ENCODE results near the gene ULBP2. TPM values are rescaled to one million over a fixed set of nuclear protein-coding genes. Genes with fewer than 3 reads are reported as not detected.
"Not testable (repeated sequence)": the region's sequence is repeated elsewhere in the genome, so short reads cannot be mapped to it uniquely, and the experiment has no call there.

ULBP2 gene
- total RNA-seq, 2 donors from 2014 or later: 2.8 to 3.7 TPM

GRCh38 chr6:149924933-149925252, 16.9 kb upstream of the ULBP2 start:
- Mint-ChIP-seq H3K4me3 (no peak overlapping the region), H3K27me3 (peaks cover 93% of the 10 kb centered on the region), H3K36me3 (ENCODE audit: low read depth) (peaks cover 13% of the 10 kb centered on the region), H3K27ac (no peak overlapping the region), H3K4me1 (peaks cover 29% of the 10 kb centered on the region)
- ATAC-seq: no peak
- no peak for DNase-seq
- H3K9me3 ChIP-seq (ENCODE audit: control insufficient read depth, low read length, poor library complexity, severe bottlenecking): no peaks in the 10 kb centered on the region

DNA sequence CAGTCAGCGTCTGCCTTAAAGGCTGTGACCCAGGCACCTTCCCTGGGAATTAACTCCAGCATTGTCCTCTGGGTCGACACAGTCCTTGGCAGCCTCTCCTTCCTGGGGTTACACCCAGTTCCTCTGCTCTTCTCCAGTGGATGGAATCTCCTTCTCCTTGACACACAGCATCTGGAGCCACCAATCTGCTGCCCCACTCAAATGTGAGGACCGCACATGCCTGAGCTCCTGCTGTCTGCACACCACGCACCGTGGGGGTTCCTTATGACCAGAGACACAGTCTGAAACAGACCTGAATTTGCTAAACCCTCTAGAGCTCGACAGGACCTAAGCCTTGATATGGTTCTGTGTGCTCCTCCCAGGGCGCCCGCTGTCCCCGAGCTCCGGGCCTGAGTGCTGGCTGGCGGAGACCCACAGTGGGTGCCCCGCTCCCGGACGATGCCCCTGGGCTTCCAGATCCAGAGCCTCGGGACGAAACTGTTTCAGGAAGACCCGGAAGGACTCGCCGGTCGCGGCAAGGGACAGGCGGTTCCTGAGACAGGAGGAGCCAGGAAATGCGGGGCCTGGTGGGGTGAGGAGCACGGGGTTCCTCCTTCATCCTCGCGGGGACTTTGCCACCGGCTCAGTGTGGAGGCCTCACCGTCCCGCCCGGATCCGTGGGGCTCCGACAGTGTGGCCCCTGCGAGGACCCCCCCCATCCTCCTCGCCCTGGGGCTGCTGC, 16.4 kb upstream of the ULBP2 start:
- peaks cover 93% of the 10 kb centered on the region for H3K27me3 Mint-ChIP-seq
- no peak overlapping the region for H3K4me3 Mint-ChIP-seq
- no peaks in the 10 kb centered on the region for H3K9me3 ChIP-seq (ENCODE audit: control insufficient read depth, low read length, poor library complexity, severe bottlenecking)
- H3K4me1 Mint-ChIP-seq: peaks cover 29% of the 10 kb centered on the region
- H3K27ac Mint-ChIP-seq: no peak overlapping the region
- no peak for DNase-seq
- ATAC-seq: no peak
- H3K36me3 Mint-ChIP-seq (ENCODE audit: low read depth): peaks cover 13% of the 10 kb centered on the region

GRCh38 chr6:149925974-149926777, 15.6 kb upstream of the ULBP2 start:
- peaks cover 29% of the 10 kb centered on the region for H3K4me1 Mint-ChIP-seq
- DNase-seq: peak; percentile 52 to 70 (median 55)
- H3K27ac Mint-ChIP-seq: no peak overlapping the region
- H3K27me3 Mint-ChIP-seq: peaks cover 93% of the 10 kb centered on the region
- H3K4me3 Mint-ChIP-seq: peak overlapping the region; percentile 19
- ATAC-seq: peak; percentile 66
- H3K9me3 ChIP-seq (ENCODE audit: control insufficient read depth, low read length, poor library complexity, severe bottlenecking): no peaks in the 10 kb centered on the region
- H3K36me3 Mint-ChIP-seq (ENCODE audit: low read depth): peaks cover 13% of the 10 kb centered on the region

- not testable (repeated sequence) for H3K27ac Mint-ChIP-seq; ATAC-seq; H3K4me3 Mint-ChIP-seq; H3K9me3 ChIP-seq (ENCODE audit: control insufficient read depth, low read length, poor library complexity, severe bottlenecking); DNase-seq
- peaks cover 93% of the 10 kb centered on the region for H3K27me3 Mint-ChIP-seq
- H3K4me1 Mint-ChIP-seq: peaks cover 27% of the 10 kb centered on the region
- peaks cover 13% of the 10 kb centered on the region for H3K36me3 Mint-ChIP-seq (ENCODE audit: low read depth)
Observed at GRCh38 chr6:149927025-149927424, 14.8 kb upstream of the ULBP2 start.

- peak; percentile 29 for ATAC-seq
- no peak overlapping the region for H3K27ac Mint-ChIP-seq
Observed at GRCh38 chr6:149929422-149929821, 12.4 kb upstream of the ULBP2 start.

GRCh38 chr6:149931501-149931900, 10.3 kb upstream of the ULBP2 start:
- ATAC-seq: no peak
- H3K27me3 Mint-ChIP-seq: peaks cover 91% of the 10 kb centered on the region
- H3K4me1 Mint-ChIP-seq: peaks cover 5% of the 10 kb centered on the region
- H3K27ac Mint-ChIP-seq: no peak overlapping the region
- H3K9me3 ChIP-seq (ENCODE audit: control insufficient read depth, low read length, poor library complexity, severe bottlenecking): no peaks in the 10 kb centered on the region
- no peak for DNase-seq
- H3K36me3 Mint-ChIP-seq (ENCODE audit: low read depth): peaks cover 15% of the 10 kb centered on the region
- H3K4me3 Mint-ChIP-seq: no peak overlapping the region

More at GRCh38 chr6:149929422-149929821, 12.4 kb upstream of the ULBP2 start:
- no peaks in the 10 kb centered on the region for H3K9me3 ChIP-seq (ENCODE audit: control insufficient read depth, low read length, poor library complexity, severe bottlenecking)
- Mint-ChIP-seq H3K4me1 (peaks cover 11% of the 10 kb centered on the region), H3K27me3 (peaks cover 88% of the 10 kb centered on the region), H3K36me3 (ENCODE audit: low read depth) (peaks cover 15% of the 10 kb centered on the region), H3K4me3 (no peak overlapping the region)
- DNase-seq: no peak

GRCh38 chr6:149933036-149933435, 8.8 kb upstream of the ULBP2 start:
- Mint-ChIP-seq H3K27me3 (peaks cover 95% of the 10 kb centered on the region), H3K4me3 (no peak overlapping the region), H3K36me3 (ENCODE audit: low read depth) (peaks cover 15% of the 10 kb centered on the region), H3K27ac (no peak overlapping the region), H3K4me1 (peaks cover 7% of the 10 kb centered on the region)
- ATAC-seq: no peak
- DNase-seq: no peak
- no peaks in the 10 kb centered on the region for H3K9me3 ChIP-seq (ENCODE audit: control insufficient read depth, low read length, poor library complexity, severe bottlenecking)

- Mint-ChIP-seq H3K27me3 (peaks cover 95% of the 10 kb centered on the region), H3K4me1 (peaks cover 10% of the 10 kb centered on the region), H3K27ac (no peak overlapping the region), H3K36me3 (ENCODE audit: low read depth) (peaks cover 13% of the 10 kb centered on the region), H3K4me3 (no peak overlapping the region)
- DNase-seq (no peak), ATAC-seq (no peak)
- H3K9me3 ChIP-seq (ENCODE audit: control insufficient read depth, low read length, poor library complexity, severe bottlenecking): no peaks in the 10 kb centered on the region
Observed at GRCh38 chr6:149933461-149933860, 8.4 kb upstream of the ULBP2 start.

DNA sequence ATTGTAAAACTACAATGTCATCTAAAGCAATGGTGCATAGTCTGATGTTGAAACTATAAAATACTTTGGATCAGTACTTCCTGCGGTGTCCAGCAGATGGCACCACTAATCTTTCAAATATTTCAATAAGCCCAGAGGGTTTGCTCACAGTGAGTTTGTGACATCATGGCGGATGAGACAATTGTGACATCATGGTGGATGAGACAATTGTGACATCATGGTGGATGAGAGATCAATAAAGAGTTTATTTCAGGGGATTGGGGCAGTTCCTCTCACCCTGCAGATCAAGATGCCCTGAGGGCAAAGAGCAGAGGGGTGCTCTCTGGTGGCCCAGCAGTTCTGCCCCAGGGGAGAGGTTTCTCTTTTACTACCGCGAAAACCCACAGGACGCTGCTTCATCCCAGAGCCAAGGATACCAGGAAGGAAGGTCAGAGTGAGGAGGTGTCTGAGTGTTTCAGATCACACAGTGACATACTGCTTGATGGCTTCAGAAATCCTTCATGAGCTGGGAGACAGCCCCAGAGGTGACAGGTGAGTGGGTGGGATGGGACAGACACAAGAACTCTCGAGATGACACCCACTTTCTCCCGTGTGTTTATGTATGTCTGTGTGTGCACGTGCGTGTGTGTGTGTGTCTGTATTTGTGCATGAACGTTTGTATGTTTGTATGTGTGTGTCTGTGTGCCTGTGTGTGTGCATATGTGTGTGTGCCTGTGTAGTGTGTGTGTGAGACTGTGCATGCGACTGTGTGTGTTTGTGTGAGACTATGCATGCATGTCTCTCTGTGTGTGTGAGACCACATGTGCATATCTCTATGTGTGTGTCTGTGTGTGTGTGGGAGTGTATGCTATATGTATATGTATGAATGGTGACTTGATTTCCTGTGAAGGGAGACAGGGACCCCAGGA, 7.3 kb upstream of the ULBP2 start:
- ATAC-seq: peak; percentile 47
- peaks cover 95% of the 10 kb centered on the region for H3K27me3 Mint-ChIP-seq

GRCh38 chr6:149935246-149935645, 6.6 kb upstream of the ULBP2 start:
- Mint-ChIP-seq H3K27me3 (peaks cover 95% of the 10 kb centered on the region), H3K36me3 (ENCODE audit: low read depth) (peaks cover 4% of the 10 kb centered on the region), H3K4me1 (peaks cover 16% of the 10 kb centered on the region), H3K27ac (no peak overlapping the region), H3K4me3 (no peak overlapping the region)
- no peak for DNase-seq
- H3K9me3 ChIP-seq (ENCODE audit: control insufficient read depth, low read length, poor library complexity, severe bottlenecking): no peaks in the 10 kb centered on the region
- ATAC-seq: no peak

More for the DNA sequence above, 7.3 kb upstream of the ULBP2 start:
- H3K9me3 ChIP-seq (ENCODE audit: control insufficient read depth, low read length, poor library complexity, severe bottlenecking): no peaks in the 10 kb centered on the region
- H3K36me3 Mint-ChIP-seq (ENCODE audit: low read depth): peaks cover 6% of the 10 kb centered on the region
- peak overlapping the region; percentile 27 for H3K27ac Mint-ChIP-seq
- peak overlapping the region; percentile 57 for H3K4me3 Mint-ChIP-seq
- DNase-seq: peak; percentile 41 to 56 (median 46)
- peaks cover 16% of the 10 kb centered on the region for H3K4me1 Mint-ChIP-seq

GRCh38 chr6:149935668-149936067, 6.1 kb upstream of the ULBP2 start:
- no peak for DNase-seq
- Mint-ChIP-seq H3K36me3 (ENCODE audit: low read depth) (peaks cover 4% of the 10 kb centered on the region), H3K27me3 (peaks cover 94% of the 10 kb centered on the region), H3K4me1 (peaks cover 16% of the 10 kb centered on the region), H3K27ac (no peak overlapping the region), H3K4me3 (no peak overlapping the region)
- no peaks in the 10 kb centered on the region for H3K9me3 ChIP-seq (ENCODE audit: control insufficient read depth, low read length, poor library complexity, severe bottlenecking)
- no peak for ATAC-seq

- Mint-ChIP-seq H3K4me3 (no peak overlapping the region), H3K4me1 (peaks cover 19% of the 10 kb centered on the region), H3K27ac (no peak overlapping the region), H3K27me3 (peaks cover 83% of the 10 kb centered on the region), H3K36me3 (ENCODE audit: low read depth) (peaks cover 4% of the 10 kb centered on the region)
- DNase-seq: no peak
- no peaks in the 10 kb centered on the region for H3K9me3 ChIP-seq (ENCODE audit: control insufficient read depth, low read length, poor library complexity, severe bottlenecking)
- ATAC-seq: no peak
Observed at GRCh38 chr6:149936743-149937142, 5.1 kb upstream of the ULBP2 start.
